Stimulated activated CD8-positive, alpha-beta memory T cell treated with anti-CD3 and anti-CD28 coated beads, Interleukin-15, amount 100 ng/mL, for 24 hours (primary cell): ENCODE data around the gene PPP2R3B.
"Not testable (repeated sequence)": the region's sequence is repeated elsewhere in the genome, so short reads cannot be mapped to it uniquely, and the experiment has no call there.

Experiments
- DNase-seq: peaks from one replicate; pipeline ENCODE4 v3.0.0-alpha.2; 2020; ENCODE audit warnings: low read depth

Gene PPP2R3B

DNA sequence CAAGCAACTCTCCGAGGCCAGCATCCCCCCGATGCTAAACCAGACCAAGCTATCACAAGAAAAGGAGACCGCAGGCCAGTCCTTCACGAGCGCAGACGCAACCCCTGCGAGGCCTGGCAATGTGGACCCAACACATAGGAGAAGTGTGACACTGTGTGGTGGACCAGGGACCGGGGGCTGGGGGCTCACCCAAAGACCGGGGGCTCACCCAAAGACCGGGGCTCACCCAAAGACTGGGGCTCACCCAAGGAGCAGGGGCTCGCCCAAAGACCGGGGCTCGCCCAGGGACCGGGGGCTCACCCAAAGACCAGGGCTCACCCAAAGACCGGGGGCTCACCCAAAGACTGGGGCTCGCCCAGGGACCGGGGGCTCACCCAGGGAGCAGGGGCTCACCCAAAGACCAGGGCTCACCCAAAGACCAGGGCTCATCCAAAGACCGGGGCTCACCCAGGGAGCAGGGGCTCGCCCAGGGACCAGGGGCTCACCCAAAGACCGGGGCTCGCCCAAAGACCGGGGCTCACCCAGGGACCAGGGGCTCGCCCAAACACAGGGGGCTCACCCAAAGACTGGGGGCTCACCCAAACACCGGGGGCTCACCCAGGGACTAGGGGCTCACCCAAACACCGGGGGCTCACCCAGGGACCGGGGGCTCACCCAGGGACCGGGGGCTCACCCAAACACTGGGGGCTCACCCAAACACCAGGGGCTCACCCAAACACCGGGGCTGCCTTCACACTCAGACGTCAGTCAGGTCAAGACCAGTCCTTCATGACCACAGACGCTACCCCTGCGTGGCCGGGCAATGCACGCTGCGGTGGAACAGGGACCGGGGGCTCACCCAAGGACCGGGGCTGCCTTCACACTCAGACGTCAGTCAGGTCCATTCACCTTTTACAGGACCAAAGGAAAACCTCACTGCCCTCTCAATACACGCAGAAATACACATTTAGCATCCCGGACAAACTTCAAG is 32.9 kb downstream of the PPP2R3B start:
- DNase-seq, result no peak

DNA sequence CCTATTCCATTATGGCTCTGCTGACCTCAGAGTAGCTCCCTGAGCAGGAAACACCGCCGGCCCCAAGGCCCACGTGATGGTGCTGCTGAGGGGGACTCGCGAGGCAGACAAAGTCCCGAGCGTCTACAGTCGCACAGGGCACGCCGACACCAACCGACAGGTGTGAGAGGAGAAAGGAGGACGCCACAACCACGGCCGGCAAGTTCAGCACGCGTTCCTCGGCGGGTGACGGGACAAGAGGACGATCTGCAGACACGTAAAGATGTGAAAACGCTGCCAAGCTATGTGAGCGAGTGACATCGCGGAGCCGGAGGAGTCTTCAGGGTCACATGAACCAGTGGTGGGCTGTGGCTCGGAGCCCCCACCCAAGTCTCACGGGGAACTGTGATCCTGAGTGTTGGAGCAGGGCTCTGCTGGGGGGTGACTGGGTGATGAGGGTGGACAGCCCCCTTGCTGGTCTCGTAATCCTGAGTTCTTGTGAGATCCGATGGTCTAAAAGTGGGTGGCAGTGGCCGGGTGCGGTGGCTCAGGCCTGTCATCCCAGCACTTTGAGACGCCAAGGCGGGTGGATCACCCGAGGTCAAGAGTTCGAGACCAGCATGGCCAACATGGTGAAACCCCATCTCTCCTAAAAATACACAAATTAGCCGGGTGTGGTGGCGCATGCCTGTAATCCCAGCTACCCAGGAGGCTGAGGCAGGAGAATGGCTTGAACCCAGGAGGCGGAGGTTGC is 34.0 kb downstream of the PPP2R3B start:
- DNase-seq, result no peak

GRCh38 chrX:352181-352580 is 34.5 kb downstream of the PPP2R3B start:
- DNase-seq, result no peak

DNA sequence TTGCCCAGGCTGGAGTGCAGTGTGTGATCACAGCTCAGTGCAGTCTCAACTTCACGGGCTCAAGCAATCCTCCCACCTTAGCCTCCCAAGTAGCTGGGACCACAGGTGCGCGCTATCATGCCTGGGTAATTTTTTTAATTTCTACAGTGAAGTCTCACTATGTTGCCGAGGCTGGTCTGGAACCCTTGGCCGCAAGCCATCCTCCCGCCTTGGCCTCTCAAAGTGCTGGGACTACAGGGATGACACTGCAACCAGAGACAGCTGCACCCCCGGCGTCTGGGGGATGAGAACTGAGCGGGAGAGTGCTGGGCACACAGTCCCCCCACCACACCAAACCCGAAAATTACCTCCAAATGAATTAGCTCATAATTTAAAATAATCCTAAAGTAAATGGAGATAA is 35.0 kb downstream of the PPP2R3B start:
- DNase-seq, result no peak

DNA sequence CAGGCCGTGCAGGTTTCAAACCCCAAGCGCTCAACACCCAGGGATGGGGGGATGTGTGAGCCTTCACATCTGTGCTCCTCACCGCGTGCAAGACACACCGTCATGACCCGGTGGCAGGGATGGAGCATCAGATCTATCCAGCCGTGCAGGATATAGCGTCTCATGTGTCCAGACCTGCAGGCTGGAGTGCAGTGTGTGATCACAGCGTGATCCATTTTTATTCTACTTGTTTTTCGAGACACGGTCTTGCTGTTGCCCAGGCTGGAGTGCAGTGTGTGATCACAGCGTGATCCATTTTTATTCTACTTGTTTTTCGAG is 35.4 kb downstream of the PPP2R3B start:
- DNase-seq, result not testable (repeated sequence)

- no peak for DNase-seq
Measured at GRCh38 chrX:350534-351323, 36.0 kb downstream of the PPP2R3B start.

GRCh38 chrX:350148-350533 is 36.6 kb downstream of the PPP2R3B start:
- DNase-seq, result no peak

DNA sequence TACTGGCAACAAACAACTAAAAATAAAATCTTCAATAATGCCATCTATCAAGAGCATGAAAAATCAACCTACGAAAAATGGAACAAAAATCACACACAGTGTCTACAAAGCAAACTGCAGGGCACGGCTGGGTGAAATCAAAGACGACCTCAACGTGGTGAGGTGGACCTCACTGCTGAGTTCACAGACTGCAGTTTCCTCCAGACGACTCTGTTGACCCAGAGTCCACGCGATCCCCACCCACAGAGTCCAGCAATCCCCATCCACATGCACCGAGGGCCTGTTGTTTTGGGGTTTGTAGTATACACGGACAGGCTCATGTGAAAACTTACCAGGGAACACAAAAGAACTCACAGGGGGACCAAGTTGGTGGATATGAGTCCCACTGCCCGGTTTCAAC is 37.0 kb downstream of the PPP2R3B start:
- no peak for DNase-seq

DNA sequence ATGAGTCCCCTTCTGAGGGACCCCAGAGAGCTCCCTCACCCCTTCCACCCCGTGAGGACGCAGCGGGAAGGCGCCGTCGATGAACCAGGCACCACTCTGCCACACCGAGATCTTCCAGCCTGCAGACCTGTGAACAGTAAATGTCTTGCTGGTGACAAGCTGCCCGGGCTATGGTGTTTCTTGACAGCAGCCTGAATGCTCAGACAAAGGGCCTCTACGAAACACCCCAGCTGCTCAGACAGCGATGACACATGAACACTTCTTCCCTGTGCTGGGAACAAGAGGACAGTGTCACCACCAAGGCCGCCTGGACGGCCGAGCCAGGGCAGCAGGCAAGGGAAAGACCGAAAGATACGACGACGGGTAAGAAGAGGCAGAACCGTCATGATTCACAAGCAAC is 37.5 kb downstream of the PPP2R3B start:
- DNase-seq, result no peak

- no peak for DNase-seq
Measured at GRCh38 chrX:348461-349117, 38.1 kb downstream of the PPP2R3B start.

GRCh38 chrX:347351-348117 is 39.2 kb downstream of the PPP2R3B start:
- no peak for DNase-seq

DNA sequence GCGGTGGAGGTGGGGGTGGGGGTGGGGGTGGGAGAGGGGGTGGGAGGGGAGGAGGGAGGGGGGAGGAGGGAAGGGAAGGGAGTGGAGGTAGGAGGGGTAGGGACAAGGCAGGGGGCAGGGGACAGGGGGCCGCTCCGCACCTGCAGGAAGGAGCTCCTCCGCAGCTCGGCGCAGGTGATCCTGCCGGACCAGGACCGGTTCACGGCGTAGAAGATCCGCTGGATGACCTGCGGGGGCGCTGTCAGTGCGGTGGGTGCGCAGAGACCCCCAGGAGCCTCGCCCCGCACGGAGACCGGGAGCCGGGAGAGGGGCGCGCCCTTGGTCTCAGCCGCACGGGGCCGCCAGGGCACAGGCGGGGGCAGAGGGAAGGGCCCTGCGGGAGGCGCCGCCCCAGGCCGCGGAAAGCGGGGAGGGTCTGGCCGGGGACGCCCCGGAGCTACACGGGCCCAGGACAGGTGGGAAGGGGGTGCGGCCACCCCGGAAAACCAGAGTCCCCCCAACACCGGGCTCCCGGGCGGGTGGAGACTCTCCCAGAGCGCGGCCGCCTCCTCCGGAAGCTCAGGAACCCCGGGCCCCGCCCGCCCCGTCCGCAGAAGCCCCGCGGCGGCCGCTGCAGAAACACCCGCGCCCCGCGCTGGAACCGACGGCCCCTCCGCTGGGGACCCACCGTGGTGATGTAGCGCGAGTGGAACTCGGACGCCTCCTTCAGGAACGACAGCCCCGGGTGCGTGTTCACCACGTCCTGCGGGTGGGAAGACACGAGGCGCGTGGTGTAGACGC is 40.5 kb downstream of the PPP2R3B start:
- no peak for DNase-seq

DNA sequence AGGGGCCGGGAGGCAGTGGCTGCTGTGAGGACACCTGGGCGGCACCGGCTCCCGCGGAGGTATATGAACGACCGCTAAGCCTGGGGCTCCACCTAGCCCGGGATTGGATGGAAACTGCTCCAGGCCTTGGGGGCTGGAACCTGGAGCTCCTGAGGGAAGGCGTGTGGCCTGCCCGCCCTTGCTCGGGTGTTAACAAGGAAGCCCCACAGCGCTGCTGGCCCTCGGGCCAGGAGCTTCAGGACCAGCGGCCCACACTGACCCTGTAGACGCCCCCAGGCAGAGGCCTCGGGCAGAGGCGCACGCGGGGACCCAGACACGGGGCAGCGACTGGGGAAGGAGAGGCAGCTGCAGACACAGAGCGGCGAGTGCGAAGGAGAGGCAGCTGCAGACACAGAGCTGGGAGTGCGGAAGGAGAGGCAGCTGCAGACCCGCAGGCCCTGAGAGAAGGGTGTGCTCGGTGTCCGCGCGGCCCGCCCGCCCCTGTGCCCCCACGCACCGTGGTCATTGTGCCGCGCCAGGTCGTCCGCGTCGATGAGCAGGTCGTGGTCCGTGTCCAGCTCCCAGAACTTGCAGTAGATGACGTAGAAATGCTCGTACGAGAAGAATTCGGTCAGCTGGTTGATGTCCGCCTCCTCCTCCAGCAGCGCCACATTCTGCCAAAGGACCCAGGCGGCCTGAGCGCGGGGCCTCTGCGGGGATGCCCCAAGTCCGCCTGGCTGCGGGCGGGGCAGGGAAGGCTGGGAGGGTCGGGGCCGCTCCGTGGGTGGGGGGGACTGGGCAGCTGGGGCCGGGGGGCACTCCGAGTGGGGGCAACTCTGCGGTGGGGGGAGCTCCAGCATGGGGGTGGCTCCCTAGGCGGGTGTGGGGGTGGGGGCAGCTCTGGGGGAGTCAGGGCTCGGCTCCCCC is 41.4 kb downstream of the PPP2R3B start:
- no peak for DNase-seq

DNA sequence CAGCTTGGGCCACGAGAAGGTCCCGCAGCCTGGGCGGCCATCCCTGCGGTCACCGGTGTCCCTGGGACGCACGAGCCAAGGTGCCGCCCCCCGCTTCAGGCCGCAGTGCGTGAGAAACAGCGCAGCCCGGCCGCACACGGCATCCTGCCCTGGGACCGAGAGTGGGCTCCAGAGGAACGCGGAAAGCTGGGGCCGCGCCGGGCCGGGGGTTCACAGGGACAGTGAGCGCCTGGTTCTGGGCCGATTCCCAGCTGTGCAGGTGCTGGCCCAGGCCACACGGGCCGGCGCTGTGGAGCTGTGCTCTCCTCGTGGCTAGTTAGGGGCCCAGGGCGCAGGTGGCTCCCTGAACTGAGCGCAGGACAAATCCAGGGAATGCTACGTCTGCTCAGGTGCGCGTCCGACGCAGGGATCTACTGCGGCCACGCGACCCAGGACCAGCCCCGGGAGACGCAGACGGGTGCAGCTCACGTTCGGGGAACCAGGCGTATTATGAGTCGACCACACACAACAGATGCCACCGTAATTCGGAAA is 42.3 kb downstream of the PPP2R3B start:
- DNase-seq, result no peak

- DNase-seq, result no peak
Measured at GRCh38 chrX:341541-342101, 45.1 kb downstream of the PPP2R3B start.

- DNase-seq, result no peak
Measured at GRCh38 chrX:340641-341423, 45.9 kb downstream of the PPP2R3B start.

DNA sequence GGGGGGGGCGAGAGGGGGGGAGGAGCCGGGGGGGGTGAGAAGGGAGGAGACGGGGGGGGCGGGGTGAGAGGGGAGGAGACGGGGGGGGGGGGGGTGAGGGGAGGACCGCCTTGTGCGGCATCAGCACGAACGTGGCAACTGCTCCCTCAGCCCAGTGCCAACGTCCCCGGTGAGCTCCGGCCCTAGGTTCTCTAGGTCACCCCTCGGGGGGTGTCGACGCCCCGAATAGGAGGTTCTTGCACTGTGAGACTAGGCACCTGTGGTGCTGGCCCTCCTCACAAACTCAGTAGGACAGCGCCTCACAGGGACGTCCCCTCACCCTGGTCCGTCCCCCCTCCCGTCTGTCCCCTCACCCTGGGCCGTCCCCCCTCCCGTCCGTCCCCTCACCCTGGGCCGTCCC is 46.6 kb downstream of the PPP2R3B start:
- no peak for DNase-seq

DNA sequence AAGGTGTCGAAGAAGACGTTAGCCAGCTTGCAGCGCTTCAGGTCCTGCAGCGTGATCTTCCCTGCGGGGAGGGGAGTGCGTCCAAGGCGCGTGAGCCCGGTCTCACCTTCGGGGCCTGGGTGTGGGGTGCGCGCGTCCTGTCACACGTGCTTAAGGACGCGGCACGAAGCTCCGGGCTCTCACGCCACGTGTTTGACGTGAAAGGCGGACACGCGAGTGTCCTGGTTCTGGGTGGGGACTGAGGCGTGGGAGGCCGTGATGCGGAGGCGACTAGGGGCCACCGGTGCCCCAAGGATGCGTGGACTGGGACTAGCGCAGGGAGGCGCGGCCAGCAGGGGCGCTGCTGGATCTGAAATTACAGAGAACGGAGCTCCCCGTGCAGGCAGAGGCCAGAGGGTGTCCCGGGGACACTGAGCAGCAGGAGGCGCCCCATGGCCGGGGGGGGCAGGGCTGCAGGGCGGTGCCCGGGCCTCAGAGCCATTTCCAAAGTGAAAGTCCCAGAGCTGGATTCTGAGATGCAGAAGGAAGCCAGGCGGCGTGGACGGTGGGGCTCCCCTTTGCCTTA is 47.8 kb downstream of the PPP2R3B start:
- no peak for DNase-seq
